GM21786 (cell line): ENCODE results near the gene RNF224.

ENCODE experiments used
- ATAC-seq: cut with Tn5 transposase; IDR thresholded peaks from one replicate; pipeline ENCODE4 v1.9.1; 2021; ENCODE audit not compliant: unreplicated experiment

Gene RNF224

GRCh38 chr9:137213160-137214060 is 13.9 kb upstream of the RNF224 start:
- ATAC-seq = no peak

GRCh38 chr9:137214620-137215019 is 12.7 kb upstream of the RNF224 start:
- no peak for ATAC-seq

- no peak for ATAC-seq
Measured at GRCh38 chr9:137215196-137215986, 11.9 kb upstream of the RNF224 start.

DNA sequence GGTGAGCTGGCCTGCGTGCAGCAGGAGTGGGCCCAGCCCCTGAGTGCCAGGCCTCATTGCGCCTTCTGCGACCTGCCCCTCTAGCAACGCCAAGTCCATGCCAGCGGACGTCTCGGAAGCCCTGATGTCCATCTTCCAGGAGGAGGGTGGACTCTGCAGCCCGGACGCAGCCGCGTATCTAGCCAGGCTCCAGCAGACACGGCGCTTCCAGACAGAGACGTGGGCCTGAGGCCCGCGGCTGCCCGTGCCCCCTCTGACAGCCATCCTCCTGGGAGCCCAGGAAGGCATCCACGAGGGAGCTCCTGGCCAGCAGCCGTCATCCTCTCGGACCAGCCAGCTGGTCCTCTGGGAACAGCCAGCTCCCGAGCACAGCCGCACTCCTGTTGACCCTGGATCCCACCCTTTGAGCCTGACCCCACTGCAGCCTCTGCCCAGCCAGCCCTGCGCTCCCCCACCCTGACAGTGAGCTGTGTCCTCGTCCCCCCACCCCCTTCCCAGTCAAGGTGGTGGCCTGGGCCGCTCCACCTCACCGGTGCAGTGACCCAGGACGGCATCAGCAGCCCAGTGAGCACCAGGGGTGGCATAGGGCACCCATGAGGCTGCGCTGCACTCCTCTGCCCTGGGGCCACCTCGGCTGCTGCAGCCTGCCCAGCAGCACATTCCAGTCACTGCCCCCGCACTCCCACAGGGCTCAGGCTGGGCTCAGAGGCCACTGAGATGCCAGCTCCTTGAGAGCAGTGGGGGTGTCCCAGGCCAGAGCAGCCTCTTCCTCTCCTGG is 10.9 kb upstream of the RNF224 start:
- no peak for ATAC-seq

GRCh38 chr9:137217276-137218211 is 9.8 kb upstream of the RNF224 start:
- no peak for ATAC-seq

DNA sequence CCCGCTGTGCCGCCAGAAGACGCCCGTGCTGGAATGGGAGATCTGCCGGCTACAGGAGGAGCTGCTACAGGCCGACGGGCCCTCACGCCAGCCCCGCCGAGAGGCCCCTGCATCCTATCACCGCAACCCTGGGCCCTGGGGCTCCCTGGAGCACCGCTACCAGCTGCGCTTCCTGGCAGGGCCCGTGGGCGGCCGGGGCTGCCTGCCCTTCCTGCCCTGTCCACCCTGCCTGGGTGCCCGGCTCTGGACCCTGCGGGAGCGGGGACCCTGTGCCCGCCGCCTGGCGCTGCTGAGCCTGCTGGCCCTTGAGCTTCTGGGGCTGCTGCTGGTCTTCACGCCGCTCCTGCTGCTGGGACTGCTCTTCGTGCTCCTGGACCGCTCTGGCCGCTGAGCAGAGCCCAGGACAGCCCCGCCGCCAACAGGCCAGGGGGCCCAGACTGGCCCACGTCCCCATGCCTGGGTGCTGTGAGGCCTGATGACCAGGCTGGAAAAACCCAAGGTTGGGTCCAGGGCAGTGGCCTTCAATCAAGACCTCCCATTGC is 9.0 kb upstream of the RNF224 start:
- ATAC-seq = no peak

- no peak for ATAC-seq
Measured at GRCh38 chr9:137218754-137219271, 8.5 kb upstream of the RNF224 start.

DNA sequence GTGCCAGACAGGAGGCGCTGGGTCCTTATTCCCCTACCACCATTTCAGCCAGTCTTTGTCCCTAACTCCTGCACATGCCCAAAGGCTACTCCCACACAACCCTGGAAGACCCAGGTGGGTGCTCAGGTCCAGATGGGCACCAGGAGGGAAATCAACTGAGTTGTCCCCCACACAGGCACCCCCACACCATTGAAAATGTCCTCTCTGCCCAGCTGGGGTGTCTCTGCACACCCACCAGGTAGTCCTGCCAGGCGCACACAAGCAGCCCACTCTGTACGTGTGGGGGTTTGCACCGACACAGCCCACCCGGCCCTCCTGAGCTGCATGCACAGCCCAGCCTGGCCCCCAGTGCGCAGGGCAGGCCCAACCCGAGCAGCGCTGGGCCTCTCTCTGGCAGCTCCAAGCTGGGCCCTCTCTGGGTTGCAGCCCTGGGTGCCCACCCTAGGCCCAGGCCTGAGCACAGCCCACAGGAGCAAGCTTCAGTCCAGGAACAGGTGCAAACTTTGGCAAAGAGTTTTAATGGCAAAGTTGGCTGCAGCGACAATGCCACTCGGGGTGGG is 7.5 kb upstream of the RNF224 start:
- no peak for ATAC-seq

GRCh38 chr9:137220317-137221094 is 6.8 kb upstream of the RNF224 start:
- no peak for ATAC-seq

DNA sequence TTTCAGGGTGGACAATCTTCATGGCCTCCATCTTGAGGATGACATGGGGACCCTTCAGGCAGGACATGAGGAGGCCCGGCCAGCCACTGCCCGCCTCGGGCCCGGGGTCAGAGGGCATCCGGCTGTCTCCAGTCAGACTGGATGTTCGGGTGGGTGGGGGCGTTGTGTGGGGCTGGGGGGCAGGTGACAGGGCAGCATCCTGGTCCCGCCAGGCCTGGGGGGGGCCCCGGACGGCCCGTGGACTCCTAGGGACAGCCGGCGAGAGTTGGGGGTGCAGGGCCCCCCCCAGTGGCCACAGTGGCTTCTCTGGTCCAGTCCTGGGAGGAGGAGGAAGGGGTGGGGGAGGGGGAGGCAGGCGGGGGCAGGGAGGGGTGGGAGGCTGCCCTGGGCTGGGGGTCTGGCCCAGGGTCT is 6.2 kb upstream of the RNF224 start:
- no peak for ATAC-seq

DNA sequence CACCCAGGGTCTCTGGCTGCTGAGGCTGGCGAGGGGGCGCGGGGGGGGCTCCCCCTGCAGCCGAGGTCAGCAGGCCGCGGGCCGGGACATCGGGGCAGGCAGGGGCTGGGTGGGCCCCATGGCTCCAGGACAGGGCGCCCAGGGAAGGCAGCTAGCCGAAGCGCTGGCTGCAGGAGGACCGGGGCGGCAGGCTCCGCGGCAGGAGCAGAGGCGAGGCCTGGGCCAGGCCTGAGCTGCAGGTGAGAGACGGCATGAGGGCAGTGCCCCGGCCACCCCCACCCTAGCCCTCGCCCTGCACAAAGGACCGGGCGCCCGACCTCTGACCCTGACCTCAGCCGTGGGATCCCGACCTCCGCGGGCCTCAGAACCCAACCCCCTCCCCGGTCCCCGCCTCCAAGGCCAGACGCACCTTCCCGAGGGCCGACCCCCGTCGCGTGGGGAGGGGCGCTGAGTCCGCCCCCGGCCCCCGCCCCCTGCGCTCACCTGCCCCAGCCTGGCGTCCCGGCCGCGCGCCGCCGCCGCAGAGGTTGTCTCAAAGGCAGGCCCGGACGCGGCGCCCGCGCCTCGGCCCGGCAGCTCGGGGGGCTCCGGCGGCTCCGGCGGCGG is 5.7 kb upstream of the RNF224 start:
- no peak for ATAC-seq

- peak; percentile 2 for ATAC-seq
Measured at GRCh38 chr9:137222190-137223077, 4.9 kb upstream of the RNF224 start, which contains the start of gene RNF208. TSS of gene RNF208 (minus strand) at chr9:137222240. CDS start at chr9:137221212, 1,028 bp downstream.

- peak; percentile 87 for ATAC-seq
Measured at GRCh38 chr9:137223078-137223970, 4.0 kb upstream of the RNF224 start.

DNA sequence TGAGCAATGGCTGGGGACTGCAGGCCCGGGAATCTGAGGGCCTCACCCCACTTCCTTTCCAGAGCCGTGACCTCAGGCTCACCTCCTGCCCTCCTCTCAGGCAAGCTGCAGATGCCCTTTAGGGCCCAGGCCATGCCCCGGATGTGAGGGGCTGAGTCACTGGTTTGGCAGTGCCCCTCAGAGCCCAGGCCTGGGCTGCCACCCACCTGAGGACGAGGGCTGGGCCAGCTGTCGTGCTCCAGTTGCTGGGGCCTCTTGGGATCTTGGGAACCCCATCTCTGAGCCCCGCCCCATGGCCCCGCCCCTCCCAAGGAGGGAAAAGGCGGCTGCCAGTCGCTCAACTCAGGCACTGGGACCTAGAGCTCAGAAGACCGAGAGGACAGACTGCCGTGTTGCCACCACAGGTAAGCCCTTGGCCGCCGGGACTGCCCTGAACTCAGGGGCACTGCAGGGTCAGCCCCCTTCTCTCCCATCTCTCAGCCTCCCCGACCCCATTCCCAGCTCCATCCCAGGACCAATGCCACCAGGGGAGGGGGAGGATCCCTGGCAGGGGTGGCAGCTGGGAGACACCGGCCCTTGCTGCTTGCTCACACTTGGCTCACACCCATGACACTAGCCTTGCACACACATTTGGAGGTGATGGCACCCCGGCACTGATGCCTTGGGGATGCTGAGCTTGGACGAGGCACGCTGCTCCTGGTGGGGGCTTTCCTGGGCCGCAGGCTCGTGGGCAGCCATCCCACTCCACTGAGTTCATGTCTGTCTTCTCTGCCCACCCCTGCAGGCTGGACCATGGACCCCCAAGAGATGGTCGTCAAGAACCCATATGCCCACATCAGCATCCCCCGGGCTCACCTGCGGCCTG is 2.2 kb upstream of the RNF224 start, which contains the start of gene CYSRT1:
CYSRT1 (plus strand) TSS at position 345 of the 865 bp plus-strand sequence; CDS start at position 793, 448 bp downstream.
- no peak for ATAC-seq
